ENCODE data around the gene ZFX. TPM values are rescaled to one million over a fixed set of nuclear protein-coding genes. Genes with fewer than 3 reads are reported as not detected.
"Not testable (repeated sequence)": the region's sequence is repeated elsewhere in the genome, so short reads cannot be mapped to it uniquely, and the experiment has no call there.

Gene ZFX
- 33.0 and 47.5 TPM in 2 replicates for total RNA-seq

- DNase-seq (ENCODE audit: low read depth, low spot score): no peak
These were observed at the start of gene ZFX for GRCh38 chrX:24149351-24150050. Gene ZFX (plus strand): TSS chrX:24149729. CDS start chrX:24172743, 23,014 bp downstream.

DNA sequence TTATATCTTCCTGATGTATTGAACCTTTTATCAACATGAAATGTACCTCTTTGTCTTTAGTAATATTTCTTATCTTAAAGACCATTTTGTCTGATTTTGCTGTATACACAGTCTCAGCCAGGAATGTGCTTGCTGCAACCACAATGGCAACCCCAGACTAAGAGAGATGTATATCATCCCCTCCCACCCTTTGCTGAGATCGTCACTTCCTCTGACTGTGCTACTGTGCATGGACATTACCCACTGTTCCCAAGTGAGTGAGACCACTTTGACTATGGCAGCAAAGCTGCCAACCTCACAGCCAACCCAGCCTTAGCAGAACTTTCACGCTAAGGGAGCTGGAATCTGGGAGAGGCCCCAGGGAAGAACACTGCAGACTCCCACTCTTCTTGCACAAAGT lies 48.8 kb upstream of the ZFX start:
- DNase-seq (ENCODE audit: low read depth, low spot score): no peak

DNA sequence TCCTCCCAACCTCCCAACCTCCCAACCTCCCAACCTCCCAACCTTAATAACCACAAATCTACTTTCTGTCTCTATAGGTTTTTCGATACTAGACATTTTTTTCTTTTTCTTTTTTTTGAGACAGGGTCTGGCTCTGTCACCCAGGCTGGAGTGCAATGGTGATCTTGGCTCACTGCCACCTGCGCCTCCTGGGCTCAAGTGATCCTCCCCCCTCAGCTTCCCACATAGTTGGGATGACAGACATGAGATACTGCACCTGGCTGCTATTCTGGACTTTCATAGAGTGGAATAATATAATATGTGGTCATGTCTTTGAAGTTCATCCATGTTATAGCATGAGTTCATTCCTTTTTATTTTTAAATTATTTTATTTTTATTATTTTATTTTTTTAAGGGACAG lies 39.5 kb upstream of the ZFX start:
- no peak for DNase-seq (ENCODE audit: low read depth, low spot score)

- DNase-seq (ENCODE audit: low read depth, low spot score): no peak
These were observed 36.3 kb upstream of the ZFX start for GRCh38 chrX:24113181-24113580.

GRCh38 chrX:24117258-24117657 lies 32.3 kb upstream of the ZFX start:
- DNase-seq (ENCODE audit: low read depth, low spot score): no peak

DNA sequence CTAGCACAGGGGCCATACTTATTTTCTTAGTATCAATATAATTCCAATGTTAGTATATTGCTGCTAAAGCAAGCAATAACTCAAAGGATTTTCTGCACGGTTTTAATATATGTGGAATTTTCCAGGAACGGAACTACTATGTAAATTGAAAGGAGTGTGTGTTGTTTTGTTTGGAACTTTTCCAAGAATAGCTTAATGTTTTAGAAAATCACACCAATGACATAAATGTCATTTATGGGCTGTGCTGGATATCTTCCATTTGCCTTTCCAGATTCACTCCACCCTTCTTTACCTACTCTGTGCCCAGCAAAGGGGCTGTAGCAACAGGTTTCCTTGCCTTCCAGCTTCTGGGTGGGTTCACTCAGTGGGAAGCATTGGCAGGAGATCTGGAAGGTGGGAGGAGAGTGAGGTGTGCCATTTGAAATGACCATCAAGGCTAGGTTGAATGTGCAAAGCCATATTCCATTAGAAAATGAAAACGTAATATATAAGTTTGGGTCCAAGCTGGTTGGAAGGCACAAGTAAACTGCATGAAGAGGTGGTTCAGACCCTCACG lies 25.2 kb upstream of the ZFX start:
- DNase-seq (ENCODE audit: low read depth, low spot score): no peak

DNA sequence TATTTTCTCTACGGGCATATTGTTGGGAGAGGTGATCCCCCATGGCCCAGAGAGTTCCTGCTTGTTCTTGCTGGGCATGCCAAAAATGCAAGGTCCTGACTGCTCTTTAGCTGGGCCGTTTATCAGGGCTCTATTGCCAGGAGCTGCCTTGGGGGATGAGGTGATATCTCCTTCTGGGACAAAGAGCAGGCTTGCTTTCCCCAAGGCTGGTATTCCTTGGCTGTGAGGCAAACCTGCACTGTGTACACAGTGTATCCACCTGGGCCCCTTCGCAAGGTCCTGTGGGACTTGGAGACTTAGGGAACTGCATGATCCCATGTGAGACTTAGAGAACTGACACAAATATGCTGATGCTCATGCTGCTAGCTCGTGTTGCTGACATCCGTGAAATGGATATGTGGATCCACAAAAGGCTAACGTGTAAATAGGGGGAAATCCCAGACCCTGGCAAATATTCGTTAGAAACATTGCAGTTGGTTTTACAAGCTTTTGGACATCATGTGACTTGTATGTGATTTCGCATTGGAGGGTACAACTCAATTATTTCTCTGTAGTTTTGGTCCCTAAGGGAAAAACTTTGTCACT lies 24.4 kb upstream of the ZFX start:
- no peak for DNase-seq (ENCODE audit: low read depth, low spot score)

- DNase-seq (ENCODE audit: low read depth, low spot score): no peak
These were observed 18.1 kb upstream of the ZFX start for GRCh38 chrX:24131476-24131875.

- DNase-seq (ENCODE audit: low read depth, low spot score): no peak
These were observed 16.2 kb upstream of the ZFX start for GRCh38 chrX:24133312-24133711.

- not testable (repeated sequence) for DNase-seq (ENCODE audit: low read depth, low spot score)
These were observed 13.8 kb upstream of the ZFX start for GRCh38 chrX:24135768-24136167.

GRCh38 chrX:24137192-24137591 lies 12.3 kb upstream of the ZFX start:
- DNase-seq (ENCODE audit: low read depth, low spot score): no peak

- not testable (repeated sequence) for DNase-seq (ENCODE audit: low read depth, low spot score)
These were observed 5.5 kb upstream of the ZFX start for GRCh38 chrX:24143982-24144381.

DNA sequence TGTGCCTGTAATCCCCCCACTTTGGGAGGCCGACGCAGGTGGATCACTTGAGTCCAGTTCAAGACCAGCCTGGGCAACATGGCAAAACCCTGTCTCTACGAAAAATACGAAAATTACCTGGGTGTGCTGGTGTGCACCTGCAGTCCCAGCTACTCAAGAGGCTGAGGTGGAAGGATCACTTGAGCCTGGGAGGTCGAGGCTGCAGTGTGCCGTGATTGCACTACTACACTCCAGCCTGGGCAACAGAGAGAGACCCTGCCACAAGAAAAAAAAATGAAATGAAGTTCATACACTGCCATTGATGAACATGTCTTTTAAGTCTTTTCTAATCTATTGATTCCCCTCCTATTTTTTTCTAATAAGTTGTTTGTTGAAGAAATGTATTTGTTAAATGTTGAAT lies 5.0 kb upstream of the ZFX start:
- DNase-seq (ENCODE audit: low read depth, low spot score): no peak

DNA sequence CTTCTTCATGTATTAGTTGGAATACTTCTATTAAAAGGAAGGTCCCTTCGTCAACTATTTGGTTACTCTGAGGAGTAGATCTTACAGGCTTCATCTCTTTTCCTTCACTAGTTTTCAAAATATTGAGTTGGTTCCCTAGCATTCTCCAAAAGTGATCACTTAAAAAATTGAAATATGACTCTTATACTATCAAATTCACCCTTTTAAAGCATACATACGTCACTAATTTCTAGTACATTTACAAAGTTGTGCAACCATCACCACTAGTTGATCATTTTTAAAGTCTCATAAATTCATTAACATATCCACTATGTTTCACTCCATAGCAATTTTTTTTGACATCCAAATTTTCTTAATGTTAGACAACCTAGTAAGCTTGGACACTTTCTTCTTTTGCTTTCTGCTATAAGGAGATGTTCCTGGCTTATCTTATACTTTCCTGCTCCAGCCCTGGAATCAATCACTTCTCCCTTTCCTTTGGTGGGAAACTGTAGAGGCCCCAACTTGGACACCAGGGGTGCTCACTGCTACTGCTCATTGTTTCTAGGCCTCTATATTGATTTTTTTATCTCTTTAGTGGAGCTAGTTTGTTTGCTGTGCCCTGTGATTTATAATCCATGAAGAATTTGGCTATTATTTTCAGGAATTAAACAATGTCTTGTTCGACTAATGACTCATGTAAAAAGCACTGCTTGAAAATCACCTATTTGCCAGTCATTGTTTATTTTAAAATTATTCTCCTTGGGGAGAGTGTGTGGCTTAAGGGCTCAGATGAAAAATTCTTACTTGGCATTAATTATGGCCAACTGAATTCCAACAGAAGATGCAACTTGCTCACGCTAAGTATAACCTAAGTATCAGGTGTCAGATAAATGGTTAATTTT lies 4.0 kb upstream of the ZFX start:
- DNase-seq (ENCODE audit: low read depth, low spot score): no peak

GRCh38 chrX:24146283-24146949 lies 3.1 kb upstream of the ZFX start:
- DNase-seq (ENCODE audit: low read depth, low spot score): no peak

GRCh38 chrX:24147165-24147564 lies 2.4 kb upstream of the ZFX start:
- DNase-seq (ENCODE audit: low read depth, low spot score): no peak

DNA sequence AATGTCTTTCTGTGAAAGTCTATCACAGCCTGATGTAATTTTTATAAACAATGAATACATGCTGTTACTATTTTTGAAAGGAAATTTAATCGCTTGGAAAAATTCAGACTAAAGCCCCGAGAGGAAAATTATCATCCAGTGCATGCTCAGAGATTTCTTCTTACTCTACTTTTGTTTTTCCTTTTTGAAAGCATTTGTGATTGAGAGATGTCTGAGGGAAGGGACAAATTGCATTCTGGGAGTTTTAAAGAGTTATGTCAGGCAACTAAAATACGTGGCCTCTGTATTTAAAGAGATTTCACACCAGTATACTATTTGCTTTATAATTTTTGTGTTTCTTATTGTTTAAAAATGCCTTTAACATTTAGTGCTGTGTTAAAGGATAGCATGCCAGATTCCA lies 1.4 kb upstream of the ZFX start:
- DNase-seq (ENCODE audit: low read depth, low spot score): no peak

- no peak for DNase-seq (ENCODE audit: low read depth, low spot score)
These were observed 786 bp upstream of the ZFX start for GRCh38 chrX:24148535-24149350.

GRCh38 chrX:24150051-24150790 lies 692 bp downstream of the ZFX start:
- peak; percentile 70 for DNase-seq (ENCODE audit: low read depth, low spot score)

- no peak for DNase-seq (ENCODE audit: low read depth, low spot score)
These were observed 1.4 kb downstream of the ZFX start for GRCh38 chrX:24150898-24151297.
